NOMO-1 treated with dmso at 0.1 percent for 144 hours (cell line): ENCODE data around the gene FAM234A.
"Not testable (repeated sequence)": the region's sequence is repeated elsewhere in the genome, so short reads cannot be mapped to it uniquely, and the experiment has no call there.

Experiments
- DNase-seq: peaks from one replicate; lab custom pipeline; 2025; ENCODE audit not compliant: unreplicated experiment; lab: John Stamatoyannopoulos, UW

Gene FAM234A

GRCh38 chr16:229731-230281 is 4.8 kb upstream of the FAM234A start:
- no peak for DNase-seq

- not testable (repeated sequence) for DNase-seq
Measured at GRCh38 chr16:230351-230750, 4.3 kb upstream of the FAM234A start.

DNA sequence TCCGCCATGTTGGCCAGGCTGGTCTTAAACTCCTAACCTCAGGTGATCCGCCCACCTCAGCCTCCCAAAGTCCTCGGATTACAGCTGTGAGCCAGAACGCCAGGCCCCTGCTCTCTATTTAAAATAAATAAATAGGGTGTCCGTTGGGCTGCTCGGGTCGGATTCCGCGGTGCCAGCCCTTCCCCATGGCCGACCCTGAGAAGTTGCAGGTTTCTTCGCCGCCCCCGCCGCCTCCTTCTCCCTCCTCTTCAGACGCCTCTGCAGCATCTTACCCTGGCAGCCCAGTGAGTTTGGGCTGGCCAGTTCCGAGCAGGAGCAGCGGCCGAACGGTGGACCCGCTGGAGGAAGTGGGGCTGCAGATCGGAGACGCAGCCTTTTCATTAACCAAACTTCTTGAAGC is 3.7 kb upstream of the FAM234A start:
- no peak for DNase-seq

- no peak for DNase-seq
Measured at GRCh38 chr16:239948-240277, 5.3 kb downstream of the FAM234A start.

- no peak for DNase-seq
Measured at GRCh38 chr16:240559-240958, 5.9 kb downstream of the FAM234A start.

DNA sequence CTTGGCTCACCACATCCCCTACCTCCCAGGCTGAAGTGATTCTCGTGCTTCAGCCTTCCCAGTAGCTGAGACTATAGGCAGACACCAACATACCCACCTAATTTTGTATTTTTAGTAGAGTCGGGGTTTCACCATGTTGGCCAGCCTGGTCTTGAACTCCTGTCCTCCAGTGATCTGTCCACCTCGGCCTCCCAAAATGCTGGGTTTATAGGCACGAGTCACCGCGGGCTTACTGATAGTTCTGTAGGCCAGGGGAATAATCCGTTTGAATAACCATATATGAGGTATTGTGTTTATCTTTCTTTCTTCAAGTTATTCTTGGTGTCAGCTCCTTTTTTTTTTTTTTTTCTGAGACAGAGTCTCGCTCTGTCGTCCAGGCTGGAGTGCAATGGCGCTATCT is 7.7 kb downstream of the FAM234A start:
- DNase-seq, result no peak

GRCh38 chr16:243348-243747 is 8.7 kb downstream of the FAM234A start:
- DNase-seq, result no peak

DNA sequence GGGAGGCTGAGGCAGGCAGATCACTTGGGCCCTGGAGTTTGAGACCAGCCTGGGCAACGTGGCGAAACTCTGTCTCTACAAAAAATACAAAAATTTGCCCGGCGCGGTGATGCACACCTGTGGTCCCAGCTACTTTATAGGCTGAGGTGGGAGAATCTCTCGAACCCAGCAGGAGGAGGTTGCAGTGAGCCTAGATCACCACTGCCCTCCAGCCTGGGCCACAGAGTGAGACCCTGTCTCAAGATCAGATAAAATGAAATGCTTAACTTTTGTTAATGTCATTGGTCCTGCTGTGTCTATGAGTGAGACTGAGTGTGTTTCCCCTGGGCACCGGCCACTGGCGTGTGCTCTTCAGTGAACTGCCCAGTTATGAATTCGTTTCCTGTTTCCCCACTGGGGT is 10.5 kb downstream of the FAM234A start:
- no peak for DNase-seq

GRCh38 chr16:247027-247426 is 12.4 kb downstream of the FAM234A start:
- no peak for DNase-seq

DNA sequence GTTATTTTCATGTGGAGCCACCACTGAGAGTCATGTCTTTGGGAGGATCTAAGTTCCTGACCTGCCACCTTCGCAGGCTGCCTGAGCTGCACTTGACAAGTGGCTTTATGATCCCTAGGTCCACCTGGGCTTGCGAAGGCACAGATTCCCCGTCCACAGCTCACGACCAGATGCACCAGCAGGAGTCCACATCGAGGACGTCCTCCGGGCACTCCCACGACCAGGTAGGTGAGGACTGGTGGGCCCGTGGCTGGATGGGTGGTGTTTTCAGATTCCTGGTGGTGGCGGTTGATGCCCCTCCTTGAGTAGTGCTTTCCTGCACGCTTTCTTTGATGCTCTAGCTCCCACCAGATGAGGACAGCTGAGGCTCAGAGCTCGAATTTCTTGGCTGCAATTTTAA is 14.8 kb downstream of the FAM234A start:
- DNase-seq, result no peak

DNA sequence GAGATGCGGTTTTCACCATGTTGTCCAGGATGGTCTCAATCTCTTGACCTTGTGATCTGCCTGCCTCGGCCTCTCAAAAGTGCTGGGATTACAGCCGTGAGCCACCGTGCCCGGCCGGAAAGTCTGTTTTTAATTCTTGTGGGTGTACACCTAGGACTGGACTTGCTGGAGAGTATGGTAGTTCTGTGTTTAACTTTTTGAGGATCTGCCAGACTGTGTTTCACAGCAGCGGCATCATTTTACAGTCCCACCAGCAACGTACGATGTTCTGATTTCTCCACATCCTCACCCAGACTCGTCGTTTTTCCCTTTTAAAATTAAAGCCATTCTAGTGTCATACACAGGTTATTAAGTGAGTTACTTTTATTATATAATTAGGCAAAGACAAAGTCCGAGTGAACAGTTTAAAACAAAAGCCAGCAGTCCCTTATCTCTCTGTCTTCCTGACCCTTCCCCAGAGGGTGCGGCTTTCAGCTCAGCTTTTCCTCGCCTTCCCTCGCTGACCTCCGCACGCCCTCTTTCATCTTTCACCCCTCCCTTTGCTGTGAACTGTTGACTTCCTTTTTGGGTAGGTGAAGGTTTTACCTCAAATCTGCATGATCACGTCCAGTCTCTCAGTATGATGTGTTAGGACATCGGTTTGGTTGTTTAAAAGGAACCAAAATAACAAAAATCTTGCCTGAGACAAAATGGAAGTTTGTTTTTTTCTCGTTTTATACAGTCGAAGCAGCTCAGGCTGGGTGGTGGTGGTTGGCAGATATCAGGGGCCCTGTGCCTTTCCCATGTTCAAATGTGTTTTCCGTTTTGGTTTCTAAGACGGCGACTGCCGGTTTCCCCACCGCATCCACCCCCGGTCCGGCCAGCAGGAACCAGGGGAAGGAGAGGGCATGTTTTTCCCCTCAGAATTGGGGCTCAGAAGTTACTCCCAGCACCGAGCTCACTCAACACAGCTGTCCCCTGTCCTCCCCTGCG is 18.0 kb downstream of the FAM234A start:
- no peak for DNase-seq

- no peak for DNase-seq
Measured at GRCh38 chr16:253833-254232, 19.2 kb downstream of the FAM234A start.

DNA sequence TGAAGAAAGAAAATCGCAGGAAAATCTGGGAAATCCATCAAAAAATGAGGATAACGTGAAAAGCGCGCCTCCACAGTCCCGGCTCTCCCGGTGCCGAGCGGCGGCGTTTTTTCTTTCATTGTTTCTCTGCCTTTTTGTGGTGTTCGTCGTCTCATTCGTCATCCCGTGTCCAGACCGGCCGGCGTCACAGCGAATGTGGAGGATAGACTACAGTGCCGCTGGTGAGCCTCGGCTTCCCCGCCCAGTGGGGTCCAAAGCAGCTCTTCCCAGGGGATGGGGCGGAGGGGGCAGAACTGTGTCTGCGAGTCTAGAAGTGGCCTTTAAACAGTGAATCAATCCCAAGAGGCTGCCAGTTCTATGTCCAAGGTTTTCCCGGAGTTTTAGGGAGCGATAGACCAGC is 19.8 kb downstream of the FAM234A start:
- DNase-seq, result no peak

DNA sequence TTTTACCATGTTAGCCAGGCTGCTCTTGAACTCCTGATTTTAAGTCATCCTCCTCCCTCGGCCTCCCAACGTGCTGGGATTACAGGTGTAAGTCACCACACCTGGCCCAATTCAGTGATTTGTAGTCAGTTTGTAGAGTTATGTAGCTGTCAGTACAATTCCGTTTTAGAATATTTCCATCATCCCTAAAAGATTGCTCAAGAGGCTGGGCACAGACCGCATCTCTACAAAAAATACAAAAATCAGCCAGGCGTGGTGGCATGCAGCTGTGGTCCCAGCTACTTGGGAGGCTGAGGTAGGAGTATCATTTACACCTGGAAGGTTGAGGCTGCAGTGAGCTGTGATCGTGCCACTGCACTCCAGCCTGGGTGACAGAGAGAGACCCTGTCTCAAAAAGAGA is 20.6 kb downstream of the FAM234A start:
- DNase-seq, result no peak

GRCh38 chr16:258091-258490 is 23.5 kb downstream of the FAM234A start:
- not testable (repeated sequence) for DNase-seq

DNA sequence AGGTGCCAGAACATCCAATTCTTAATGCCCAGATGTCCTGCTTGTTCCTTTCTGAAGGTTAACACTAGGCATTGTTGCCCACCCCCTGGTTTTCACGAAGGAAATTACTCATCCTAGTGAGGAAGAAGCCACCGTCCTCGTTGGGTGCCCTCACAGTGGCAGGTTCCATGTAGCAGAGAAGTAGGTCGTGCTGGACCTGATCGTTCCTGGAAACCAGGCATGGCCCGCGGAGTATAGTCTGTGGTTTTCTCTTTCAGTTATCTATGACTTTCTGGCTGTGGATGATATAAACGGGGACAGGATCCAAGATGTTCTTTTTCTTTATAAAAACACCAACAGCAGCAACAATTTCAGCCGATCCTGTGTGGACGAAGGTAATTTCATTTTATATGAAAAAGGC is 24.6 kb downstream of the FAM234A start:
- DNase-seq, result no peak

GRCh38 chr16:259814-260253 is 25.2 kb downstream of the FAM234A start:
- DNase-seq, result no peak

- DNase-seq, result no peak
Measured at GRCh38 chr16:260326-260725, 25.7 kb downstream of the FAM234A start.

GRCh38 chr16:261031-261691 is 26.5 kb downstream of the FAM234A start:
- DNase-seq, result no peak

DNA sequence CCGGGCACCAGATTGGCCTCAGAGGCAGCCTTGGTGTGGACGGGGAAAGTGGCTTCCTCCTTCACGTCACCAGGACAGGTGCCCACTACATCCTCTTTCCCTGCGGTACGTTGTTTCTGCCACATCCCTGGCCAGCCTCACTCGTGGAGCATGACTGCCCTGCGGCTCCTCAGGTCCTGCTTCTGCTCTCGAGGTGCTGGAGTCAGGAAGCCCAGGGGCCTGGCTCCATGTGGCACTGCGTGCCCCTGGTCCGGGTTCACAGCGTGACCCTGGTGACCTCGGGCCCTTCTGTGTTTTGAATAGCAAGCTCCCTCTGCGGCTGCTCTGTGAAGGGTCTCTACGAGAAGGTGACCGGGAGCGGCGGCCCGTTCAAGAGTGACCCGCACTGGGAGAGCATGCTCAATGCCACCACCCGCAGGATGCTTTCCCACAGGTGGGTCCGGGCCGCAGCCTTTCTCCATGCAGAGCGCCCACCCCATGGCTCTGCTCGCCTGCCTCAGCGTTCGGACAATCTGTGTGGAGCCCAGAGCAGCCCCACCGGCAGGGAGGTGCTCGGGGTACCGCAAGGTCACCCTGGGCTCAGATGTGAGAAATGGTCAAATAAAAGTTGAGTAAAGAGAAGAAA is 27.6 kb downstream of the FAM234A start:
- no peak for DNase-seq

DNA sequence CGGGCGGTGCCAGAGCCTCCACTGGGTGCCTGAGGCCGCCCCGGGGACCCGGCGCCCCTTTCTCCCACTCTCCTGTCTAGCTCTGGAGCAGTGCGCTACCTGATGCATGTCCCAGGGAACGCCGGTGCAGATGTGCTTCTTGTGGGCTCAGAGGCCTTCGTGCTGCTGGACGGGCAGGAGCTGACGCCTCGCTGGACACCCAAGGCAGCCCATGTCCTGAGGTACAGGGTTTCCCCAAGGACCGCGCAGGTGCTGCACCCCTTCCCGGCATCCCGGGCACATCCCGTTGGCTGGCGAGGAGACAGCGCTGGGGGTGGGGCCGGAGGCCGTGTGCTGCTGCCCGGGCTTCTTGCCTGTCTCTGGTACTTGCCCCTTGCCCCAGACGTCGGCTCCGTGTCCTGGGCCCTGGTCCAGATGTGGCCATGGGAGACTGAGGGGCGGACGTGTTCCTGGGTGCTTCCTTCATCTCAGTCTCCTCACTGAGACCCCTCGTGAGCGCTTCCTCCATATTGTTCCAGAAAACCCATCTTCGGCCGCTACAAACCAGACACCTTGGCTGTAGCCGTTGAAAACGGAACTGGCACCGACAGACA is 28.7 kb downstream of the FAM234A start:
- DNase-seq, result no peak
